Endothelial cell of umbilical vein (primary cell): Measurements from ENCODE around the gene LRRC7. TPM values are rescaled to one million over a fixed set of nuclear protein-coding genes. Genes with fewer than 3 reads are reported as not detected.

Experiments used
- BruUV-seq: library from RNA; stranded (reverse); fragments of 400-500 nt; replicated peaks from 2 replicates; lab custom pipeline; 2021; lab: Mats Ljungman, UMichigan
- CTCF ChIA-PET: fragments of 300-600, 350-600 bp; sonication (Branson Sonifier 250); formaldehyde crosslinking; loops from one replicate; lab custom pipeline; 2021; ENCODE audit warnings: antibody characterized with exemption, inconsistent platforms; lab: Charles Lee
- POLR2A ChIA-PET: fragments of 300-600, 350-600 bp; sonication (Branson Sonifier 250); formaldehyde crosslinking; loops from one replicate; lab custom pipeline; 2021; ENCODE audit warnings: antibody characterized with exemption, inconsistent platforms; lab: Charles Lee
- DNase-seq: peaks from one replicate; pipeline ENCODE4 v3.0.0-alpha.2; 2011; ENCODE audit warnings: low read depth, low spot score
- FAIRE-seq: peaks from 2 replicates; lab custom pipeline; 2011; peaks lifted over from hg19 to GRCh38; lab: Jason Lieb, UNC
- H2AFZ ChIP-seq: 2 replicates; pipeline ENCODE4 v1.6.0; 2012; ENCODE audit warnings: low read depth, low read length, control low read depth, inconsistent platforms
- H3K27ac ChIP-seq: 2 replicates; pipeline ENCODE4 v1.5.1; 2011; ENCODE audit warnings: low read depth, mild to moderate bottlenecking, control low read depth, low read length, moderate library complexity; ENCODE audit not compliant: insufficient read depth
- H3K27me3 ChIP-seq, 2 experiments: 2 replicates each; pipeline versions ENCODE4 v1.6.0 to v1.6.1; 2011; ENCODE audit warnings: low read length in 2 of 2, mixed read lengths in 1 of 2; ENCODE audit not compliant: control insufficient read depth in 2 of 2, insufficient read depth in 2 of 2
- H3K36me3 ChIP-seq, 2 experiments: 2 replicates in 1 of 2; 3 replicates in 1 of 2; pipeline ENCODE4 v1.5.1; 2011; ENCODE audit warnings: low read length in 2 of 2, mild to moderate bottlenecking in 1 of 2, moderate library complexity in 1 of 2; ENCODE audit not compliant: control insufficient read depth in 2 of 2, insufficient read depth in 2 of 2; ENCODE audit errors: extremely low read depth in 1 of 2
- H3K4me1 ChIP-seq: 3 replicates; pipeline ENCODE4 v1.5.1; 2011; ENCODE audit warnings: mild to moderate bottlenecking, low read length; ENCODE audit not compliant: control insufficient read depth, insufficient read depth; ENCODE audit errors: extremely low read depth
- H3K4me2 ChIP-seq: 2 replicates; pipeline ENCODE4 v1.6.1; 2011; ENCODE audit warnings: low read length, control low read depth, mixed read lengths; ENCODE audit not compliant: insufficient read depth
- H3K4me3 ChIP-seq, 3 experiments: fragments of 200-600 bp in 1 of 3; sonication (generic), shearing (Covaris generic) in 1 of 3; replicated peaks in 1 of 3; 2 replicates each; pipeline ENCODE4 v1.5.1; 2011 to 2016; ENCODE audit warnings: control low read depth in 3 of 3, low read length in 3 of 3, mild to moderate bottlenecking in 2 of 3, inconsistent platforms in 1 of 3, low read depth in 1 of 3, moderate library complexity in 1 of 3; ENCODE audit not compliant: insufficient read depth in 1 of 3
- H3K79me2 ChIP-seq: 2 replicates; pipeline ENCODE4 v1.6.0; 2012; ENCODE audit warnings: low read length, inconsistent platforms; ENCODE audit not compliant: control insufficient read depth, insufficient read depth
- H3K9ac ChIP-seq: replicated peaks from 2 replicates; pipeline ENCODE3; 2011; ENCODE audit warnings: low read length, control low read depth; ENCODE audit not compliant: insufficient read depth; ENCODE audit errors: extremely low read depth
- H3K9me1 ChIP-seq: replicated peaks from 3 replicates; pipeline ENCODE4 v1.6.0; 2011; ENCODE audit warnings: mild to moderate bottlenecking, low read length; ENCODE audit not compliant: control insufficient read depth, insufficient read depth; ENCODE audit errors: extremely low read depth
- H3K9me3 ChIP-seq: replicated peaks from 2 replicates; pipeline ENCODE4 v1.5.1; 2012; ENCODE audit warnings: low read length, inconsistent platforms; ENCODE audit not compliant: control insufficient read depth, insufficient read depth
- H4K20me1 ChIP-seq: replicated peaks from 2 replicates; pipeline ENCODE3; 2011; ENCODE audit warnings: mild to moderate bottlenecking, low read length; ENCODE audit not compliant: control insufficient read depth, insufficient read depth; ENCODE audit errors: extremely low read depth
- CTCF ChIP-seq, 2 donors: IDR thresholded peaks; 1 replicate in 1 of 2; 2 replicates in 1 of 2; pipeline ENCODE4 v1.5.1; 2011; ENCODE audit warnings: low read length in 2 of 2, mild to moderate bottlenecking in 2 of 2, moderate library complexity in 2 of 2, control low read depth in 1 of 2, inconsistent platforms in 1 of 2, low read depth in 1 of 2; ENCODE audit not compliant: insufficient read depth in 1 of 2; ENCODE audit errors: extremely low read depth in 1 of 2
- EZH2 ChIP-seq: IDR thresholded peaks from 2 replicates; pipeline ENCODE4 v1.6.1; 2012; ENCODE audit warnings: borderline replicate concordance, low read depth, mild to moderate bottlenecking, moderate library complexity, low read length, inconsistent platforms; ENCODE audit not compliant: severe bottlenecking
- FOS ChIP-seq: IDR thresholded peaks from 2 replicates; pipeline ENCODE4 v1.6.1; 2011; ENCODE audit warnings: mild to moderate bottlenecking, low read length, moderate library complexity, borderline replicate concordance; ENCODE audit not compliant: insufficient read depth
- GATA2 ChIP-seq: IDR thresholded peaks from 2 replicates; pipeline ENCODE4 v1.7.0; 2011; ENCODE audit warnings: low read depth, mild to moderate bottlenecking, moderate library complexity, mixed read lengths, low read length; ENCODE audit not compliant: insufficient read length, insufficient read depth
- JUN ChIP-seq: IDR thresholded peaks from 2 replicates; pipeline ENCODE4 v1.6.1; 2011; ENCODE audit warnings: borderline replicate concordance, low read depth; ENCODE audit not compliant: insufficient read length, insufficient read depth
- MAX ChIP-seq: IDR thresholded peaks from 2 replicates; pipeline ENCODE4 v1.6.1; 2011; ENCODE audit not compliant: insufficient read depth, insufficient read length
- MYC ChIP-seq: IDR thresholded peaks from one replicate; pipeline ENCODE4 v1.6.1; 2011; ENCODE audit warnings: mild to moderate bottlenecking, low read depth, low read length
- POLR2A ChIP-seq: IDR thresholded peaks from 2 replicates; pipeline ENCODE4 v1.6.1; 2012; ENCODE audit warnings: low read depth, mild to moderate bottlenecking, control low read depth, low read length
- POLR2AphosphoS5 ChIP-seq: IDR thresholded peaks from 2 replicates; pipeline ENCODE4 v1.6.1; 2012; ENCODE audit warnings: low read depth, mild to moderate bottlenecking, control low read depth, low read length, moderate library complexity; ENCODE audit not compliant: insufficient read depth
- dilution Hi-C: fragments of 300-500 bp; cut with MboI; formaldehyde crosslinking; loops from one replicate; pipeline ENCODE4 v1.15.0; 2019; ENCODE audit warnings: low sequenced_read_pairs; ENCODE audit not compliant: extremely low pct_ligation_motif_present
- intact Hi-C: fragments of 100-400 bp; cut with micrococcal nuclease; formaldehyde crosslinking; loops from one replicate; pipeline ENCODE4 v1.10.0; 2022
- polyA plus RNA-seq, 4 experiments: library from polyadenylated mRNA; depleted of rRNA in 3 of 4; stranded (reverse) in 3 of 4; unstranded in 1 of 4; fragments of >200 nt; gene quantifications; 2 replicates each; pipeline versions ENCODE4 v1.2.1 to v1.2.3, GENCODE V29; 2011 to 2012; ENCODE audit warnings: missing spikeins in 1 of 4
- total RNA-seq: library from RNA; stranded (reverse); gene quantifications from 2 replicates; pipeline ENCODE4 v1.2.3, GENCODE V29; 2021

LRRC7 gene
- total and polyA plus RNA-seq, 2 donors (not counting 3 experiments of a cell fraction or from before 2014, with no cell fraction given), result 0.11 to 0.58 TPM

DNA sequence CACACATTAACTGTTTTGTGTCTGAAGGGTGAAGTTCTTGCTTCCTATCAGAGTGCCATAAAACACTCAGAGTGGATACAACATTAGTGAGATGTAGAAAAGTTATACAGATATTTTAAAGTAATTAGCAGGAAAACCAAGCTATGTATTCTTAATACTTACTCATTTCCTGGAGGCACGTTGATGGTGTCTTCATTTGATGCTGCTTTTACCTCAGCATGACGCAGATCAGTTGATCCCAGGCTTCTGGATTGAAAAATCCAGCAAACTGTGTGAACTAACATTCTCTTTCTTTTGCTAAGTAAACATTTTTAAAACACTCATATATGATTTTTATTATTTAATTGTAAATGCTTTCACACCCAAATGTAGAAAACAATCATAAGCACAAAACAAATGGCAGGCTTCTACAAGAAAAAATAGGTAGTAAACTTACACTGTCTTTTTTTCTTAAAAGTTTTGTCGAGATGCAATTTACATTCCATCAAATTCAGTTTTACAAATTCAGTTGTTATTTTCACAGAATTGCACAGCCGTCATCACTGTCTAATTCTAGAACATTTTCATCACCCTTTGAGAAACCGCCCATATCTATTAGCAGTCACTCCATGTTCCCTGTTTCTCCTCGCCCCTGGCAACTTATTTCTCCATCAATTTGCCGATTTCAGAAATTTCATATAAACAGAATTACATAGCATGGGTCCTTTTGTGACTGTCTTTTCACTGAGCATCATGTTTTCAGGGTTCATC lies 198.9 kb downstream of the LRRC7 start:
- no peak for TF ChIP-seq FOS
- TF ChIP-seq POLR2AphosphoS5, result no peak
- TF ChIP-seq POLR2A, result no peak
- TF ChIP-seq MYC, result no peak
- TF ChIP-seq MAX, result no peak
- no peak for TF ChIP-seq EZH2
- TF ChIP-seq JUN, result no peak
- no peak for TF ChIP-seq CTCF (IDR thresholded peaks at IDR 0.05; ENCODE audit: extremely low read depth in 1 of 2, insufficient read depth in 1 of 2, low read depth in 1 of 2, low read length in 2 of 2)
- TF ChIP-seq GATA2, result no peak
- H3K79me2 ChIP-seq, result no peaks in the 10 kb centered on the region
- H3K36me3 ChIP-seq, result no peaks in the 10 kb centered on the region
- CTCF ChIA-PET, result no interaction called here
- H3K9me1 ChIP-seq, result no peaks in the 10 kb centered on the region
- intact Hi-C loops (no loop called here), dilution Hi-C loops (no loop called here)
- no peaks in the 10 kb centered on the region for H3K9me3 ChIP-seq
- no peak overlapping the region for H3K9ac ChIP-seq
- no peak overlapping the region for H3K27ac ChIP-seq
- DNase-seq, result no peak
- H3K4me1 ChIP-seq, result no peaks in the 10 kb centered on the region
- no TSS peak for BruUV-seq
- H3K4me3 ChIP-seq, result no peak overlapping the region
- POLR2A ChIA-PET, result no interaction called here
- no peak overlapping the region for H3K4me2 ChIP-seq
- H4K20me1 ChIP-seq, result no peaks in the 10 kb centered on the region
- FAIRE-seq, result no peak
- no peaks in the 10 kb centered on the region for H3K27me3 ChIP-seq
- no peak overlapping the region for H2AFZ ChIP-seq
